Forelimb muscle (tissue), 1 donor: Measurements from ENCODE around the gene MYEF2. TPM values are rescaled to one million over a fixed set of nuclear protein-coding genes. Genes with fewer than 3 reads are reported as not detected.

Experiments used
- DNase-seq: peaks from one replicate; pipeline ENCODE4 v3.0.0-alpha.2; 2013; ENCODE audit warnings: low read depth
- polyA plus RNA-seq: library from polyadenylated mRNA; unstranded; fragments of 120-200 nt; gene quantifications from one replicate; pipeline ENCODE4 v1.2.1, GENCODE V29; 2013; ENCODE audit not compliant: insufficient read length

MYEF2 gene
- polyA plus RNA-seq, 1 donor, result 11.7 TPM

DNA sequence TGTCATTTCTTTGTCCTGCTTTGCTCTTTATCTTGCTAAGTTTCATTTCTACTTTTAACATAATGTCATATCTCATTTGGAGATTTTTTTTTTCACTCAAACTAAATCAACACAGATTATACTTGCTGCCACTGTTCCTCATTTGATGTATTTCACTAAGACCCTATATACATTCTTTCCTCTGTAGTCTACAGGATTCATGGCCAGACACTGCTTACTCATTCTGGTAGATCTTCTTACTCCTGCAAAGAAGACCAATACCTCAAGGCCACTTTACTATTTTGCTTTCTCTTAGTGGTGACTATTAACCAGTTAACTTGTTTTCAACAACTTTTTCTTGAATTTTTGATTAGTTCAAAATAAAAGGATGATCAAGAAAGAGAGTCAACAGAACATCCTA is 30.7 kb downstream of the MYEF2 start:
- DNase-seq, result no peak

DNA sequence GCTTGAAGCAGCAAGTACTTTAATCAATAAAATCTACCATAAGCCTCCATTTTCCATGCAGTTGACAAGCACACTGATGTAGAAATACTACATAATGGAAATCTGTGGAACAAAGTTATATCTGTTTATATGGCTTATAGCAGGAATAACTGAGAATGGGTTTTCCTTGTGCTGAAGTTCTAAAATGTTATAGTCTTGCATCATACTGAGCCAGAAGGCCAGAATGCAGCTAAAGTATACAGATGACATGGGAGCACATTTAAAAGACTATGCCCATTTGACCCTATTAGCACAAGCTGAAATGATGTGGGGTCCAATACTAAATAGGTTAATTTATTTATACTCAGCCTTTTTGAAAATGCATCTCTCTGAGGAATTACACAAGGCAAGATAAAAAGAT is 32.2 kb downstream of the MYEF2 start:
- DNase-seq, result no peak

DNA sequence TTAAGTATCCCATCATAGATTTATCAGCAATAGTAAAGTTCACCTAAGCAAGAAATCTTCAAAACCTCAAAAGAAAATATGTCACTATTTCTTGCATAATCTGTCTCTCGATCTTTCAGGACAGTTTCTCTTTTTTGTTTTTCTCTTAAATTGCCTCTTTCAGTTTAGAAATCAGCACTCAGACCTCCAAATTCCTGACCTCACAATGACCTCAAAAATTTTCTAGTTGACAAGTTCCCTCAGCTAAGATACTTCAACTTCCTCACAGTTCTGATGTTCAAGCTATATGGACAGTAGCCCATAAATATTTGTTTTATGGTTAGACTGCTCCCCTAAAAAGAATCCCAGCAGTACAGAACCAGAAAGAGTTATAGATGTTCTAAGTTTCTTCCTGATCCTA is 33.2 kb downstream of the MYEF2 start:
- peak; percentile 1 for DNase-seq

DNA sequence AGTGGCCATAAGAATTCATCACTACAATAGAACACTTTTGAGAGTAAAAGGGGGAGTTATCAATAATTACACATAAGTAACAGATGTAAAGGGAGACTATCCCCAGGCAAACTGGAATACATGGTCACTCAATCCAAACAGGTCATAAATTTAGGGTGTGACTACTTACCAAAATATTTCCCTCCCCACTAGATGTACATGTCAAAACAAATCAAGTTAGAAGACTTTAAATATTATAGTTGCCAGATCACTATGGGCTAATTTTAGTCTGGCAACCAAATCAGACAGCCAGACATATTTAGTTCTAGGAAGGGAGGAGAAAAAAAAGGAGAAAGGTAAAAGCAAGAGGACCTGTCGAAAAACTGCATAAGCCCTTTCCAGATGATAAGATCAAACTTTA is 34.2 kb downstream of the MYEF2 start:
- DNase-seq, result no peak

DNA sequence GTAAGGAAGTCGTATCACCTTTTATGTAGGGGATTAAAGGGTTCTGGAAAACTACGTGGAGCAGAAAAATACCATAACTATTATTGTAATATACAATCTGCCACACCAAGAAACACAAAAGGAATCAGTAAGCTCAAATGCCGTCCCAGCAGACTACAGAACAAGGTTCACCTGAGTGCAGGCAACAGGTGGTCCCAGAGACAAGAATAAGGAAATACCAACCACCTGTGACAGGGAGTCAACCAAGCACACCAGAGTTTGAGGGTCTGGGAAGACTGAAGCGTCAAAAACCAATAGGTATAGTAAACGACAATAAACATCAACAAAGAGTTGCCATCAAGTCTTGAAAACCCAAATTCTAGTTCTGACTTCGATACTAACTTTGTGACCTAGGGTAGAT is 45.2 kb downstream of the MYEF2 start:
- DNase-seq, result no peak

DNA sequence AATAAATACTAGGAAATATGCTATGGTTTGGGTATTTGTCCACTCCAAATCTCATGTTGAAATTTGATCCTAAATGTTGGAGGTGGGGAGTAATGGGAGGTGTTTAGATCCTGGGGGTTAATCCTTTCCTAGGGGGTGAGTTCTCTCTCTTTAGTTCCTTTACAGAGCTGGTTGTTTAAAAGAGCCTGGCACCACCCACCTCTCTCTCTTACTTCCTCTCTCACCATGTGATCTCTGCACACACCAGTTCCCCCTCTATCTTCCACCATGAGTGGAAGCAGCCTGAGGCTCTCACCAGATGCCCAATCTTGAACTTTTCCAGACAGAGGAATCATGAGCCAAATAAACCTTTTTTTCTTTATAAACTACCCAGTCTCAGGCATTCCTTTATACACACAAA is 46.8 kb downstream of the MYEF2 start:
- DNase-seq, result no peak

DNA sequence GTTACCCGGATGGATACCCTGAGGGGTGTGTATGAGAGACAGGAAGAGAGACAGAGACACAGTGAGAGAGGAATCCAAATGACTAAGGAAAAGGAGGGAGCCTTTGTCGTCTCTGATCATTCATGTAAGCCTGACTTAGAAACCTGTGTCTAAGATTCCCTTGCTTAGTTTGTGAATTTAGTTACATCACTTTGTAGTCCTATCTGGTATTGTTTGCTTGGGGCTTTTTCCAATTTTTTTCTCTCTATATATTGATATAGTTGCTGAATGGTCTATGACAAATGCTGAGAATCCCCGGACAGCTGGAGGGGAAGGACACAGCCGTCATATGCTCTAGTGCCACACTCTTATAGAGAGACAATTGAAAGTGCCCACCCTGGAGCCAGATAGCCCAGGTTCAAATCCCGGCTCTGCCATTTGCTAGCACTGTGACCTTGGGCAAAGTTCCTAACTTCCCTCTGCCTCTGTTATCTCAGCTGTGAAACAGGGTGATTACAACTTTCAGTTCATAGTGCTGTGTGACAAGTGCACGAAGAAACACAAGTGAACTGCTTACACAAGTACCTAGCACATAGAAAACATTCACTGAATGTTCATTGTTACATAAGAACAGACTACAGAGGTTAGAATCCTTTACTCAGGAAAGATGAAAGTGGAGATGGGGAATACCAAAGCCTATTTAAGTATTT is 51.3 kb downstream of the MYEF2 start:
- DNase-seq, result no peak

DNA sequence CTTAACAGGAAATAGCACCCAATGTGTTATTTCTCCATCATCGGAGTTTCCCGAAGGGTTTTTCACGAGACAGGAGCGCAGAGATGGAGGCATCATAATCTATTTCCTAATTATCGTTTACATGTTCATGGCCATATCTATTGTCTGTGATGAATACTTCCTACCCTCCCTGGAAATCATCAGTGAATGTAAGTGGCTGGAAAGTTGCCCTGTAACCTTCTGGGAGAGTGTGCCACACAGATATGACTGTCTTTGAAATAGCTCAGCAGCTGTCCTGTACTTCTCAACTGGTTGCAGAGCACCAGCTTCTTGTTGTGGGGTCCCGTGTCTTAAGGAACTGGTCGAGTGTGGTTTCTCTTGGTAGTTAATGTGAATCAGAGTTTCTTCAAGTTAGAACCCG is 56.2 kb downstream of the MYEF2 start:
- DNase-seq, result no peak

DNA sequence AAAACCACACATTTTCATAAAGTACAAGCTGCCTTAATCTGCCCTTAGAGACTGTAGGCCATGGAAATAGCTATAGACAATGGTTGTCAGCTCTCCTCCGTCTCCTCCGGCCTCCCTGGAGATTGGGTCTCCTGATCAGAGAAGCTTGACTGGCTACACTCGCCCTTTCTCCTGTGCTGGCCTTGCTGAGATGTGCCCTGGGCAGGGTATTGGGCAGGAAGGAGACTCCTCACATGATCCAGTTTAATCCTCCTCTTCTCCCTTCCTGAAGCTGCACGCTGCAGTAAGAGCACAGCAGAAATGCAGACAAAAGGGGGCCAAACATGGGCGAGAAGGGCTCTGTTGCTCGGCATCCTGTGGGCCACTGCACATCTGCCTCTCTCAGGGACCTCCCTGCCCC is 57.4 kb downstream of the MYEF2 start, which contains the start of gene SLC24A5:
Gene SLC24A5, plus strand, starts transcription at position 246 of the 400 bp plus-strand sequence. Its CDS starts 55 bp downstream, at position 301.
- DNase-seq, result no peak

DNA sequence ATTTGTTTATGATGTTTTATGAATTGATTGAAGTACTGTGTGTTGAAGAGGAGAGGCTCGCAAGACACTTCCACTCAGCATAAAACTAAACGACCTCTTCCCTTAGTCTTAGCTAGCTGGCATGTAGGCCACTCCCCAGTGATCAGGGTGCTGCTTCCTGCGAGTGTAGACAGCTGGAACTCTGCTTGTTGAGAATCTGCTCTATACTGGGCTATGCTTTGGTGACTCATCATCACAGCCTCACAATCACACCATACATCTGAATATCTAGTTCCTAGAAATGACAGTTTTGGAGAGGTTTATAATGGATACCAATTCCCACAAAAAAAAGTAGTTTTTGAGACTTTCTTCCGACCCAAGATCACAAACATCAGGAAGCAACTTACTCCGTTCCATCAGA is 58.8 kb downstream of the MYEF2 start:
- DNase-seq, result no peak

DNA sequence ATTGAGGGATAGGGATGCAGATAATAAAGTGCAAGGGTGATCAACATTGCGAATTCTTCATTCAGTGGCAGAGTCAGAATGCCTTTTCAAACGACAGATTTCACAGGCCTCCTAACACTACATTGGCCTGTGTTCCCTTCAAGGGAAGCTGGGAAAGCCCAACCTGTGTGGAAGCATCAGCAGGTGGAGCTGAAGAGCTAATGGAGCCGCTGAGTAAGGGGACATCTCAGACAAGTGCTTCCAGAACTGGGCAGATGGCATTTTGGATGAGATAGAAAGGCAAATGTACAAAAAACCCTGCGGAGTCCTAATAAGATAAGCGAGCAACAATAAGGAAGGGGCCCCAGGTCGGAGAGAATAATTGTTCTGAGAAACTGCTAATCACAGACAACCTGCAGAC is 65.9 kb downstream of the MYEF2 start:
- DNase-seq, result no peak

DNA sequence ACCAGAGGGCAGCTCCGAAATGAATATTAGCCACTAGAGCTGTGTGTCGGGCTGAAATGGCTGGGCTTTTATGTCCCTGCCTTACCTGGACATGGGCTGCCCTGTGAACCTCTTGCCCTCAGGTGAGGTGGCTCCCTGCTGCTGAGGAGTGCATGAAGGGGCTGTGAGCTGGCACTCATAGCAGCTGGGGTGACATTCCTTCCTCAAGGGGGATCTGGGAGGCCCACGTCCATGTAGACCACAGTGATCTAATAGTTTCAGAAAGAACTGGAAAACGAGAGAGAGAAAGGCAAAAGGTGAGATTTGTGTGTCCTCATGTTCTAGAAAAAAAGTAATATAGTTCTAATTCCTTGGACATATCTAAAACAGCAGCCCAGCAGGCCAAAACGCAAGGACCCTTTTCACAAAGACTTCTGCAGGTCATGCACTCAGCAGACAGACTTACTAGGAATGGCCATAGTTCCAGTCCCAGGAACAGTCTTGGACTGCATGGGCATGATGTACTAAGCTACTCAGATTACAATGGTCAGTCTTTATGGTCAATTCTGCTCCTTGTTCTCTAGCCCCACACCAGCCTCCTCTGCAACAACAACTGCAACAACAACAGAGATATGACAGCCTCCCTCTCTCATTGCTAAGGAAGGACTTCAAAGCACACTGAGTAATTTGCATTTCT is 68.1 kb downstream of the MYEF2 start:
- DNase-seq, result no peak

DNA sequence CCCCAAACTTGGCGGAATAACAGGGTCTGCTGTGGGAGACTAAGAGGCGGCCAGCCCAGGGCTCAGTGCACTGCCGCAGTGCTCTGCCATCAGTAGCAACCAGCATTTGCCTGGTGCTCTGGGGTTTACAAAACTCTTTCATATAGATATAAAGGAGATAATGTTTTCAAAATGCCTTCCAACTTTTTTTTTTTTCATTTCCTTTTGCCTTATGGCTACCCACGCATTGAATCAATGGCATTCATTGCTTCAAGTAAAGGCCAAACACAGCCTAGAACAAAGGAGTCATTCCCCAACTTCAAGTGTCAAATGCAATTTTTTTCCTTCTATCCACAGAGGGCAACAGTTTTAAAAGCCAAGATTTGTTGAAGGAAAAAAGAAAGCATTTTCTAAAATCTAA is 68.9 kb downstream of the MYEF2 start:
- DNase-seq, result no peak

DNA sequence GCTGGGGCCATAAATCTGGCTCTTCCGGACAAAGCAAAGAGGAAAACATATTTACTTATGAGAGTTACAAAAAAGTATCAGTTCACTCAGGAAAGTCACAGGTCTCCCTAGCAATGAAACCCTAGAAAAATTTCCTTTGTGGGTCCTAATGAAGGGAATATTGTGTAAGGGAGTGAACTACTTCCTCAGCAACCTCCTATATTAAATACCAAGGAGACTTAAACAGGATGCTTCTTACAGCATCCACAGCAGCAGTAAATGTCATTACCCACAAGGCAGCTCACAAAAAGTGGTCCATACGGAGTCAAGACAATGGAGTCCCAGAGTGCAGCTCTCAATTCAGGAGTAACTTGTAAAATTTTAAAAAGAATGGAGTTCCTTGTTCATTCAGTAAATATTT is 72.2 kb downstream of the MYEF2 start:
- DNase-seq, result no peak

DNA sequence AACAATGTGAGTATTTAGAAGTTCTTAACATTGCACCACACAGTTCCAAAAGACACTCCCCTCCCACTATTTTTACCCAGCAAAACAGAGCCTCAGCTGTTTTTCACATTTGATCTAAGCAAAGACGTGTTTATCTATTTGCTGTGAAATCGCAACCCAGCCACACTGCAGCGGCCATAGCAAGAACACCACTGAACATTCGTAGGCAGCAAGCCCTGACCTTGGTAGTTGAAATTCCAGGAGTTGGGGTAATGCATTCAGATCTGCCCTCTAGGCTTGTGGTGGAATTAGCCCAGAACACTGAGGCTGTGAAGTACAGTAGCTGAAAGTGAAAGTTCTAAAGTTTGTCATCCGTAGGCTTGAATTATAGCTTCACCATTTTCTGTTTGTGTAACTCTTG is 74.4 kb downstream of the MYEF2 start:
- no peak for DNase-seq

DNA sequence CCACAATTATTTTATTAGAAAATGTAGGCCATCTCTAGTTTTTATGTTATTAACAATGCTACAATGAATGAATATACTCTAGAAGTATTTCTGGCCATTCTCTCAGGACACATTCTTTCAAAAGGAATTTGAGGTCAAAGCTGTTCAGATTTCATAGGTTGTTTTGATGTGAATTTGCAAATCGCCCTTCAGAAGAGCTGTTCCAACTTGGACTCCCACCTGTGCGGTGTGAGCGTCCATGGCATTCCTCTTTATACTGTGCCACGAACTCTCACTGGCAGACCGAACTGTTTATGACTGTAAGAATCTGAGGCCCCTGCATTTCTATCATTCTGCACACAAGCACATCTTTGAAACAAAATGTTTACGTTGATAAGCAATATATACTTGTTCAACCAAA is 75.9 kb downstream of the MYEF2 start:
- DNase-seq, result no peak

DNA sequence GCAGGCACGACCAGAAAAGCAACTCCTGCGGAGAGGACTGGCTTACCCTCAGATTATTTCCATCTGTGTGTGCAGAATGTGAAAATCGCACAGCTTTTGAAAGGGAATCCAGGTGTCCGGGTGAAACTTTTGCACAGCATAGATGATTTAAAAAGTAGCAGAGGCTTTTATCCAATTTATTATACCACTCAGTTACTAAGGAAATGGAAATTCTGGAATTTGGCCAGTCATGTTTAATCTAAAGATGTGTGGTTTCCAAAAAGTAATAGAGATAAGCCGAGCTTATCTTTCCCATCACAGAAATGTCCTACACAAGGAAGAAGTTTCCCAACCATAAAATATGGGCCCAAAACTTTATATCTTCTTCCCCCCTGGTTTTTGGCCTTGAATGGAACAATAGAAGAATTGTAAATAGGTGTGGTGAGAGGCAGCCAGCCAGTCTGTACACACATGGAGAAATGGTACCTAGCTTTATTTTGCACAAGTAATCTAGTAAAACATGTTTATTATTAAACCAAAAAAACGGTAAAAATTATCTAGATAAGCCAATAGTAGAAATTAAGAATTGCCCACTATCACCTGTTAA is 76.6 kb downstream of the MYEF2 start:
- DNase-seq, result no peak

DNA sequence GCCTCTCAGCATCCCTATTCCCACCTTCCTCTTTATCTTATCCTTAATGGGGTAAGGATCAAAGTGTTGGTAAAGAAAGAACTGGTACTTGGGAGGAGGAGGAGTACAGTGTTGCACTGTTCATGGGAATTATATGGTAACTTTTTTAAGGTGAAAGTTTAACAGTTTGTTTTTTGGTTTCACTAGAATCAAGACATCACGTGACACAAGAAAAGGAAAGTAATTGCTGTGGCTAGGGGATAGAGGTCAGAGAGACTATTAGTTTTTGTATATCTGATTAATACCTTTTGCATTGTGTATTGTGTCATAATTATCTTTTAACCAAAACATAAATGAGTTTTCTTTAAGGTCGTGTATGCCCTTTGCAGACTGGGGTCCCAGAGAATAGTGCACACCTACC is 80.8 kb downstream of the MYEF2 start:
- DNase-seq, result no peak

DNA sequence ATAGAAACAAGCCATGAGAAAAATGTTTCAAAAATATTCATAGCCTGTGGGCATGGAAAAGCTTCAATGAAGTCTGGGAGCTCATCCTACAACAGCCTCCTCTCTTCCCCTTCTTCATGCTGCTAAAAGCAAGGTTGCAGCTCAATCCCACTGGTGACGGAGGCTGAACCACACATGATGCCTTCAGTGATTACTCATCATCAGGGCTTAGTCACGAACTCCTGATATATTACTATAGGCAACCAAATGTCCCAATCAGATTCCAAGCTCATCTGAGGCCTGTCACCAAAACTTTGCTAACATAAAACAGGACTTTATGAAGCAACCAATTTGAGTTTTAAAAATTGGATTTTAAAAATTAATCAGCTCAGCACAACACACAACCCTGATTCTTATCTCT is 81.3 kb downstream of the MYEF2 start:
- DNase-seq, result no peak

DNA sequence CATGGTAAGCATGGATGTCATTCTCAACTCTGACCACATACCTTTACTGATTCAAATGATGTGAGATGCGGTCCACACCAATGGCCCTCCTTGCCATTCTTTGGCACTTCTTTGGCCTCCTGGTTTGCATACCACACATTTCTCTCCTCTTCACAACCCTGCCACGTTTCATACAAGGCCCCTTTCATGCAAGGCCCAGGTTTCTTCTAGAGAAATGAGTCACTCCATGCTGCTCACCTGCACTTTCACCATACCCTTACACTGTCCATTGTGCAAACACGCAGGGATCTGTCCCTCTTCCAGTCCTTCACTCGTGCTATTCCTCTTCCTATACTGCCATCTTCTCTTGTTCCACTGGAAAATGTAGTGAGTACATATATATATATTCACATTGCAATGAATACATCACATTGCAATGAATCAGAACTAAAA is 81.7 kb downstream of the MYEF2 start:
- DNase-seq, result no peak

DNA sequence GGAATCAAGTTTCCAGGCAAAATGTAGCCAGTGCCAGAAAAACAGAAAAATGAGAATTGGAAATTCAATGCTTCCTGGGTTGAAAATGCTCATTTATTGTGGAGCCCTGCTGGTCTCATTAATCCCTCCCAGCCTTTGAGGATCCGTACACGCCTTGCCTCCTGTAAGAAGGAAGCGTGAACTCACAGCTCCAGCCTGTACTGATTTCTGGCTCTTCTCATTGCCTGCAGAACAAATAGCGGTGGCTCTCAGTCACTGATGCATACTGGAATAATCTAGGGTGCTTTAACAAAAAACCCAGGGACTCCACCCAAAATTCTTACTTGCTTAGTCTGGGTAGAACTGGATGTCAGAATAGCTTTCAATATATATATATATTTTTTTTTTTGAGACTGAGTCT is 86.6 kb downstream of the MYEF2 start:
- no peak for DNase-seq

DNA sequence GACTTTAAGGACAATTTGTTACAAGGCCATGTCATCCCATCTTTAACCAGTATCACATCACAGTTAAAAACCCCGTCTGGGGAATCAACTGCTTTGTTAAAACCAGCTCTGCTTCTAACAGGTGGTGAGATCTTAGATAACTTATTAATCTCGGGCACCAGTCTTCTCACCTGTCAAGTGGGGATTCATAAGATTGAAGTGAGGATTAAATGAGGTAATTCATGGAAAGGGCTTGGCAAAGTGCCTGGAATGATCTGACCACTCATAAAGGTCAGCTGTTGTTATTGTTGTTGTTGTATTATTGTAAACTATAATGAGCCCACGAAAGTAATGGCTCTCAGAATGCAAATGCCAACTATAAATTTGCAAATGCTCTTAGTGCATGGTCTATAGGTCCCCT is 87.4 kb downstream of the MYEF2 start:
- no peak for DNase-seq

DNA sequence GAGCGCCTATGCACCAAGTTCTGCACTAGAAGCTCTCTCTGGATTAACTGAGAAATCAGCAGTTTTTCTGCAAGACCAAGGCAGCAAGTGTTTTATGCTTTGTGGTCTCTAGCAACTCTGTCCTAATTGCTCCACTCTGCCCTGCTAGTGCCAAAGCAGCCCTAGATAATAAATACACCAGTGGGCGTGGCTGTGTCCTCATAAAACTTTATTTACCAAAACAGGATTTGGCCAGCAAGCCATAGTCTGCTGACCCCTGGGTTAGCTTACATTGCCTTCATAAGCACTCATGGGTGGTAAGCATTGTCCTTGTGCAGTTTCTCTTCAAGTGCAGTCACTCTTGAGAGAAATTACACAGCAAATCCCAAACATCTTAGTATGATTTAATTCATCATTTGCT is 88.0 kb downstream of the MYEF2 start:
- no peak for DNase-seq
